C4-2B (cell line): ENCODE results near the gene CASQ2.

Source experiments
- CTCF ChIP-seq: fragments of 450-650 bp; conservative IDR thresholded peaks from 2 replicates; pipeline ENCODE4 v1.5.1; 2017; ENCODE audit warnings: mild to moderate bottlenecking
- ZFX ChIP-seq: fragments of 450-650 bp; IDR thresholded peaks from 2 replicates; pipeline ENCODE4 v1.6.1; 2017

- TF ChIP-seq CTCF (no peak), ZFX (no peak)
Measured at GRCh38 chr1:115669886-115670285, 98.6 kb downstream of the CASQ2 start.
